Cardiac muscle cell (in vitro differentiated cells and primary cell): ENCODE results near the gene TNFRSF25. TPM values are rescaled to one million over a fixed set of nuclear protein-coding genes. Genes with fewer than 3 reads are reported as not detected.
A peak's percentile ranks its signal among the peaks of the same experiment; 100 is the strongest.
"Not testable (repeated sequence)": the region's sequence is repeated elsewhere in the genome, so short reads cannot be mapped to it uniquely, and the experiment has no call there.

ENCODE experiments used
- DNase-seq, 2 donors: peaks; one replicate each; pipeline versions ENCODE4 v3.0.0 to v3.0.0-alpha.2; 2010 to 2017; ENCODE audit warnings: low read depth in 1 of 2, low spot score in 1 of 2
- H3K27ac ChIP-seq: fragments of 200-600 bp; sonication (generic); 2 replicates; pipeline ENCODE4 v1.5.1; 2016
- H3K27me3 ChIP-seq: fragments of 200-600 bp; sonication (generic); 2 replicates; pipeline ENCODE4 v1.6.0; 2016; ENCODE audit warnings: control low read depth
- H3K36me3 ChIP-seq: fragments of 200-600 bp; sonication (generic); 2 replicates; pipeline ENCODE4 v1.5.1; 2016; ENCODE audit warnings: control low read depth
- H3K4me1 ChIP-seq: fragments of 200-600 bp; sonication (generic); 2 replicates; pipeline ENCODE4 v1.8.1; 2017; ENCODE audit warnings: low read depth, mild to moderate bottlenecking, mixed run types
- H3K4me3 ChIP-seq: fragments of 200-600 bp; sonication (generic); 2 replicates; pipeline ENCODE4 v1.5.1; 2016; ENCODE audit warnings: mild to moderate bottlenecking
- H3K9me3 ChIP-seq: fragments of 200-600 bp; sonication (generic); 2 replicates; pipeline ENCODE4 v1.5.1; 2017; ENCODE audit warnings: low read depth, mild to moderate bottlenecking, control low read depth
- polyA plus RNA-seq: library from polyadenylated mRNA; unstranded; fragments of >200 nt; fragmentation: Nextera tagmentation; extraction: Ambion mirVana; gene quantifications from 2 replicates; pipeline ENCODE4 v1.2.1, GENCODE V29; 2016
- total RNA-seq: library from RNA; depleted of rRNA; stranded (reverse); fragments of >200 nt; gene quantifications from 2 replicates; pipeline ENCODE4 v1.2.3, GENCODE V29; 2016
- TF ChIP-seq, protein P1 (sequence below): IDR thresholded peaks from 2 replicates; pipeline ENCODE4 v1.5.1; 2012; ENCODE audit warnings: low read depth, mild to moderate bottlenecking, low read length

Gene TNFRSF25
- total and polyA plus RNA-seq, 2 experiments from 2014 or later, result 11.8 to 31.4 TPM

DNA sequence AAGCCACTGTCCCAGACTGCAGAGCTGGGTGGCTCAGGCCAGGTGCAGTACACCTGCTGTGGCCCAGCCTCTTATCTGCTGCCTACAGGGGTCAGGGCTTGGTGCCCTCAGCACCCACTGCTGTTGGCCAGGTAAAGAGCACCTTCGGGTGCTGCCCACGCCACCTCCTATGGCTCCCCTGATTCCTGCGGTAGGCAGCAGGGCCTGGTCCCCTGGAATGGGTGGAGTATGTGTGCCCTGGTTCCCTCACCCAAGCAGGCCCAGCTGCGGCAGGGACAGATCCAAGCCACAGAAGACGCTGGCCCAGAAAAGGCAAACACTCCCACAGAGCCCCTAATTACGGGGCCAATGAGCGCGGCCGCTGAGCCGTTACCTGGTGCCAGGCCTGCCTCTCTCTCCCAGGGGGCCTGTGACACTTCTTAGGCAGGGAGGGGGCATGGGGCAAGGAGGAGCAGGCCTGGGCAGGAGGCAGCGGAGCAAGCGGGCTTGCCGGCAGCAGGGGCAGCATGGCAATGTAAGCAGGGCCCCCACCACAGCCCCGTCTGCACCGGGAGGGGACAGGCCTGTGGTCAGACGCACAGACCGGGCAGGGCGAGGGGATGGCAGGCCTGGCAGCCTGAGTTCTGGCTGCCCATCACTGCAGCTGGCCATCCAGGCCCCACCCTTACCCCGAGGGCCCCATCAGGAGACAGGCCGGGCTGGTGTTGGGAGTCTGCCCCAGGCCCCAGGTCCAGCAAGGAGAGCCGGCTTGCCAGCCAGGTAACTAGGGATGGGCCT lies 22.4 kb downstream of the TNFRSF25 start:
- Histone ChIP-seq H3K4me3 (no peak overlapping the region), H3K4me1 (no peaks in the 10 kb centered on the region), H3K27me3 (peaks cover 46% of the 10 kb centered on the region), H3K36me3 (no peaks in the 10 kb centered on the region), H3K27ac (no peak overlapping the region), H3K9me3 (no peaks in the 10 kb centered on the region)
- no peak for DNase-seq
- TF ChIP-seq, protein P1, sequence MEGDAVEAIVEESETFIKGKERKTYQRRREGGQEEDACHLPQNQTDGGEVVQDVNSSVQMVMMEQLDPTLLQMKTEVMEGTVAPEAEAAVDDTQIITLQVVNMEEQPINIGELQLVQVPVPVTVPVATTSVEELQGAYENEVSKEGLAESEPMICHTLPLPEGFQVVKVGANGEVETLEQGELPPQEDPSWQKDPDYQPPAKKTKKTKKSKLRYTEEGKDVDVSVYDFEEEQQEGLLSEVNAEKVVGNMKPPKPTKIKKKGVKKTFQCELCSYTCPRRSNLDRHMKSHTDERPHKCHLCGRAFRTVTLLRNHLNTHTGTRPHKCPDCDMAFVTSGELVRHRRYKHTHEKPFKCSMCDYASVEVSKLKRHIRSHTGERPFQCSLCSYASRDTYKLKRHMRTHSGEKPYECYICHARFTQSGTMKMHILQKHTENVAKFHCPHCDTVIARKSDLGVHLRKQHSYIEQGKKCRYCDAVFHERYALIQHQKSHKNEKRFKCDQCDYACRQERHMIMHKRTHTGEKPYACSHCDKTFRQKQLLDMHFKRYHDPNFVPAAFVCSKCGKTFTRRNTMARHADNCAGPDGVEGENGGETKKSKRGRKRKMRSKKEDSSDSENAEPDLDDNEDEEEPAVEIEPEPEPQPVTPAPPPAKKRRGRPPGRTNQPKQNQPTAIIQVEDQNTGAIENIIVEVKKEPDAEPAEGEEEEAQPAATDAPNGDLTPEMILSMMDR, result no peak

DNA sequence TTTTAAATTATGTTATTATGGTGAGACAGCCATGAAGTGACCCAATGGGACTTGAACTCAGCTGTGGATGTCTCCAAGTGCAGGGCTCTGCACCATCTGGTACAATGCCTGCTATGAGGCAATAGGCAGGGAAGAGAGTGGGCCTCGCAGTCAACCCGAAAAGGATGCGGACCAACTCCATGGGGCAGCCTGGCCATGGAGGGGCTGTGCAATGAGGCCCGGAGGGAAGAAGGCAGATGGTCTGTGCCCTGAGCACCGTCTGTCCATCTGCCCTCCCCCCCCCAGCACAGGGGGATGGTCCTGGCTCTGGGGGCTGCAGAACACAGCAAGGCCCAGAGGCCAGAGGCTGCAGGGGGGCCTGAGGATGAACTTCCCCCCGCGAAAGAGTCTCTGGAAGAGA lies 24.4 kb downstream of the TNFRSF25 start:
- H3K27ac ChIP-seq, result no peak overlapping the region
- H3K4me1 ChIP-seq, result no peaks in the 10 kb centered on the region
- no peak for DNase-seq
- peaks cover 30% of the 10 kb centered on the region for H3K27me3 ChIP-seq
- H3K4me3 ChIP-seq, result no peak overlapping the region
- no peaks in the 10 kb centered on the region for H3K9me3 ChIP-seq
- no peaks in the 10 kb centered on the region for H3K36me3 ChIP-seq
- TF ChIP-seq, protein P1, result no peak

DNA sequence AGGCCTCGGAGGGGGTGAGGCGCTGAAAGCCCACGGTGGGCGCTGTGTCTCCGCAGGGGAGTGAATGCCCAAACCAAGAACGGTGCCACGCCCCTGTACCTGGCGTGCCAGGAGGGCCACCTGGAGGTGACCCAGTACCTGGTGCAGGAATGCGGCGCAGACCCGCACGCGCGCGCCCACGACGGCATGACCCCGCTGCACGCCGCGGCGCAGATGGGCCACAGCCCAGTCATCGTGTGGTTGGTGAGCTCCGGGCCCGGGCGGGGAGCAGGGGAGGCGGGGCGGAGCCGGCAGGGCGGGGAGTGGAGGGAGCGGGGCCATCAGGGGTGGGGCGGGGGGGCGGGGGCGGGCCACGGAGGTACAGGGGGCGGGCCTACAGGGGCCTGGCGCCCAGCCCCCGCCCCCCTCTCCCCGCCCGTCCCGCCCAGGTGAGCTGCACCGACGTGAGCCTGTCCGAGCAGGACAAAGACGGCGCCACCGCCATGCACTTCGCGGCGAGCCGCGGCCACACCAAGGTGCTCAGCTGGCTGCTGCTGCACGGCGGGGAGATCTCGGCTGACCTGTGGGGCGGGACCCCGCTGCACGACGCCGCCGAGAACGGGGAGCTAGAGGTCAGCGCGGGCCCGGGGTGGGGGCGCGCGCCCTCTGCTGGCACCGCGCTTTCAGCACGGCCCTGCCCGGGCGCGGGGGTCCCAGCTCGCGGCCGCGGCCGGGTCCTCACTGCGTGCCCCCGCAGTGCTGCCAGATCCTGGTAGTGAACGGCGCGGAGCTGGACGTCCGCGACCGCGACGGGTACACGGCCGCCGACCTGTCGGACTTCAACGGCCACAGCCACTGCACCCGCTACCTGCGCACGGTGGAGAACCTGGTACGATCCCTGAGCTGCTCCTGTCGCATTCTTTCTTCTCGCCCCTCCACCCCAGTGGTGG lies 25.5 kb downstream of the TNFRSF25 start:
- no peak overlapping the region for H3K27ac ChIP-seq

DNA sequence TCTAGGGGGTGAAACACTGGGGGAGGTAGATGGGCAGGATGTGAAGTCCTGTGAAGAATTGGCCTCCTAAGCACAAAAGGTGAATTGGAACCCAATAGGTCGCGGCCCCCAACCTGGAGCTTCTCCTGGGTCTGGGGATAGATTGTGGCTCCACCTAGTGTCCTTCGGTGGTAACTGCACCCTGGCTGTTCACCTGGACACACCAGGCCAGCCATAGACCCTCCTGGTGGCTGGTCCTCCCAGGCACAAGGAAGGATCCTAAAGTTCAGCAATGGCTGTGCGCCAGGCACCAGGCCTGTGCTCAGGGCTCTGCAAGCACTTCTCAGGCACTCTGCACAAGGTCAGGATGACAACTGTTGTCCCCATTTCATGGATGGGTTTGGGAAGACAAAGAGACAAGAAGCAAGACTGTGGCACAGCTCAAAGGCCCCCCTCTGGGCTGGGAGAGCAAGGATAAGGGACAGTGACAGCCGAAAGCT lies 27.9 kb downstream of the TNFRSF25 start:
- Histone ChIP-seq H3K27ac (no peak overlapping the region), H3K4me3 (no peak overlapping the region), H3K4me1 (no peaks in the 10 kb centered on the region), H3K27me3 (peaks cover 40% of the 10 kb centered on the region), H3K36me3 (no peaks in the 10 kb centered on the region), H3K9me3 (no peaks in the 10 kb centered on the region)
- DNase-seq, result peak; percentile 59 to 80
- TF ChIP-seq, protein P1, result peak; percentile 91

More for the DNA sequence above, 25.5 kb downstream of the TNFRSF25 start:
- no peaks in the 10 kb centered on the region for H3K9me3 ChIP-seq
- TF ChIP-seq, protein P1, result peak; percentile 26
- peak overlapping the region; percentile 32 for H3K4me3 ChIP-seq
- peak; percentile 46 to 62 for DNase-seq
- no peaks in the 10 kb centered on the region for H3K36me3 ChIP-seq
- H3K27me3 ChIP-seq, result peaks cover 36% of the 10 kb centered on the region
- no peaks in the 10 kb centered on the region for H3K4me1 ChIP-seq

DNA sequence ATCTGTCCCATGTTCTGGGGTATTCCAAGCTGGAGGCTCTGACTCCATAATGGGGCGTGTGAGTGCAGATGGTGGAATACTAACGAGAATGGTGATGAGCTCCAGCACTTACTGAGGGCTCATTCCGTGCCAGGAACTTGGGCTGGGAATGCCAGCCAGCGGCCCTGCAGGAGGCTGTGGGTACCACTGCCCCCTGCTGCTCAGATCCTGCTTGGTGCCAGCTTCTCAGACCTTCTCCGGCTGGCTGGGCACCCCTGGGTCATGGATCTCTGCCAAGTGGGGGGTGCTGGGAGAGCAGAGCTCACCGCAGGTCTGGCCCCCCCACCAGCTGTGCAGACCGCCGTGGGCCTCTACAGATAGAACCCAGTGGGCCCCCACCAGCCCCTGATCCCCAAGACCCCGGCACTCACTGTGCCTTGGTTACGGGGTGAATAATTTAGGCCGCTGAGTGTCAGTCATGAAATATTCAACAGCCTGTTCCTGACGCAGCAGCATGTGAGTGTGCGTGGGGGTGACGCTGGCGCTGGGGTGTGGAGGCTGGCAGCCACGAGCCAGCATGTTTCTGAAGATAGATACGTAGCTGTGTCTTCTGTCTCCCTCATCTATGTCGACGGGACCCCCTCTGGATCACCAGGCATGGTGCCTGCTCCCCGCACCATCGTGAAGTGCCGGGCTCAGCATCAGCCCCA lies 28.8 kb downstream of the TNFRSF25 start:
- H3K4me3 ChIP-seq, H3K4me1 ChIP-seq, H3K36me3 ChIP-seq, H3K27ac ChIP-seq, DNase-seq, H3K9me3 ChIP-seq: not testable (repeated sequence)
- TF ChIP-seq, protein P1, result peak; percentile 7
- H3K27me3 ChIP-seq, result peaks cover 40% of the 10 kb centered on the region

DNA sequence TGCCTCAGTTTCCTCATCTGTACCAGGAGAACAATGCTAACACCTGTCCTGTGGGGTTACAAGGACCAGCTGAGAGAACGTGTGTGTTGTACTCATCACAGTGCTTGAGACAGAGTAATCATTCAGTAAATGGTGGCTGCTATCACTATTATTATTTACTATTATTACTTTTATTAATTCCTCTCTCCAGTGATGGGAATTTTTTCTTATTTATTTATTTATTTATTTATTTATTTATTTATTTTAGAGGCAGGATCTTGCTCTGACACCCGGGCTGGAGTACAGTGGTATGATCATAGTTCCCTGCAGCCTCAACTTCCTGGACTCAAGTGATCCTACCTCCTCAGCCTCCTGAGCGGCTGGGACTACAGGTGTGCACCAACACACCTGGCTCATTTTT lies 29.7 kb downstream of the TNFRSF25 start:
- H3K4me1 ChIP-seq, H3K27ac ChIP-seq, H3K4me3 ChIP-seq, H3K36me3 ChIP-seq, DNase-seq, H3K9me3 ChIP-seq: not testable (repeated sequence)
- H3K27me3 ChIP-seq, result peaks cover 34% of the 10 kb centered on the region
